Measurements from ENCODE around the gene RPL12. TPM values are rescaled to one million over a fixed set of nuclear protein-coding genes. Genes with fewer than 3 reads are reported as not detected.

RPL12 gene
- total RNA-seq, 1 donor from 2014 or later, result 1,080 TPM

DNA sequence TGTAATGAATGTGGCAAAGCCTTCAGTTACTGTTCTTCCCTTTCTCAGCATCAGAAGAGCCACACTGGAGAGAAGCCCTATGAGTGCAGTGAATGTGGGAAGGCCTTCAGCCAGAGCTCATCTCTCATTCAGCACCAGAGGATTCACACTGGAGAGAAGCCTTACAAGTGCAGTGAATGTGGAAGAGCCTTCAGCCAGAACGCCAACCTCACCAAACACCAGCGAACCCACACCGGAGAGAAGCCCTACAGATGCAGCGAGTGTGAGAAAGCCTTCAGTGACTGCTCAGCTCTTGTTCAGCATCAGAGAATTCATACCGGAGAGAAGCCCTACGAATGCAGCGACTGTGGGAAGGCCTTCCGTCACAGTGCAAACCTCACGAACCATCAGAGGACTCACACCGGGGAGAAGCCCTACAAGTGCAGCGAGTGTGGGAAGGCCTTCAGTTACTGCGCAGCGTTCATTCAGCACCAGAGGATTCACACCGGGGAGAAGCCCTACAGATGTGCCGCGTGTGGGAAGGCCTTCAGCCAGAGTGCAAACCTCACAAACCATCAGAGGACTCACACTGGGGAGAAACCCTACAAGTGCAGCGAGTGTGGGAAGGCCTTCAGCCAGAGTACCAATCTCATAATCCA is 6.8 kb downstream of the RPL12 start:
- no peak for DNase-seq (ENCODE audit: low read depth in 2 of 2)

DNA sequence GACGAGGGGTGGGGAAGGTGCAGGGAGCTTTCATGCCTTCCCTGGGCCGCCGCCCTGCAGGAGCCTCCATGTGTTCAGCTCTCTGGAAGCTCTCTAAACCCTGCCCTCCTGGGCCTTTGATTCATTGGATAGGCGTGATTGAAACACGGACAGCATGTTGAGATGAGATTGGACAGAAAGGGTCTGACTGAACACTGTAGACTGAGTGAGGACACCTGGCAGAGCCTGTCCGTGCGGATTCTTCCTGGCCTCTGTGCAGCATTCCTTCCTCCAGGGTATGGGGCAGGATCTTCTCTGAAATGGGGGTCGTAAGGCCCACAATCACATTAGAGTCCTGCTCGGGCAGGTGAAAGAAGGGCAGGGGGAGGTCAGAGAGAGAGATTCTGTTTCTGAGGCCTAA is 12.8 kb downstream of the RPL12 start:
- no peak for DNase-seq (ENCODE audit: low read depth in 2 of 2)

DNA sequence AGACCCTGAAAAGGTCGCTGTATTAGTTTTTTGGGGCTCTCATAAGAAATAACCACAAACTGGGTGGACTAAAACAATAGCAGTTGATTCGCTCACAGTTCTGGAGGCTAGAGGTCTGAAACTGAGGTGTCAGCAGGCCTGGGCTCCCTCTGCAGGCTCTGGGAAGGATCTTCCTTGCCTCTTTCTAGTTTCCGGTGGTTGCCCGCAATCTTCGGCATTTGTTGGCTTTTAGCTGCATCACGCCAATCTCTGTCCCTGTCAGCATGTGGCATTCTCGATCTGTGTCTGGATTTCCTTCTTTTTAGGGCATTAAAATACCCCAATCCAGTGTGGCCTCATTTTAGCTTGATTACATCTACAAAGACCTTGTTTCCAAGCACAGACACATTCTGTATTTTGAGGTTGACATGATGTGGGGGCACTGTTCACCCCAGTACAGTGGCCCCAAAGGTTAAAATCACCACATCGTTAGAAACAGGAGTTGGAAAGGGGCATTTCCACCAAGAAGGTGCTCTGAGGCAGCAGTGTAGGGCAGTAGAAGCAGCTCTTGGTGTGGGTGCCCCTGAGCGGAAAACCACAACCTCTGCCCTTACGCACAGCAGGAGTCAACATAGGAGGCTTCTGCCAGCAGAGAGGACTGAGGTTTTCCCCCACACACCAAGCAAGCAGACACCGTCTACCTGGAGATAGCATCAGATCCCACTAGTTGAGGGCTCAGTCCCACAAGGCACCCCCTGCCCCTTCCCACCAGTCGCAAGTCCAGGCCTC is 13.5 kb downstream of the RPL12 start:
- no peak for DNase-seq (ENCODE audit: low read depth in 2 of 2)

DNA sequence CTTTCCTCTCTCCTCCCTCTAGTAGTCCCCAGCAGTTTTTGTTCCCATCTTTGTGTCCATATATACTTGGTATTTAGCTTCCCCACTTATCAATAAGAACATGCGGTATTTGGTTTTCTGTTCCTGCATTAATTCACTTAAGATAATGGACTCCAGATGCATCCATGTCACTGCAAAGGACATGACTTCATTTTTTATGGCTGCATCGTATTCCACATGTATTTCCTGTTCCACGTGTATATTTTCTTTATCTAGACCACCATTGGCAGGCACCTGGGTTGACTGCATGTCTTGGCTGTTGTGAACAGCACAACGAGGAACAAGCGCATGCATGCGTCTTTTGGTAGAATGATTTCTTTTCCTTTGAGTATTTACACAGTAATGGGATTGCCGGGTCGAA is 20.8 kb downstream of the RPL12 start:
- DNase-seq (ENCODE audit: low read depth in 2 of 2), result no peak

DNA sequence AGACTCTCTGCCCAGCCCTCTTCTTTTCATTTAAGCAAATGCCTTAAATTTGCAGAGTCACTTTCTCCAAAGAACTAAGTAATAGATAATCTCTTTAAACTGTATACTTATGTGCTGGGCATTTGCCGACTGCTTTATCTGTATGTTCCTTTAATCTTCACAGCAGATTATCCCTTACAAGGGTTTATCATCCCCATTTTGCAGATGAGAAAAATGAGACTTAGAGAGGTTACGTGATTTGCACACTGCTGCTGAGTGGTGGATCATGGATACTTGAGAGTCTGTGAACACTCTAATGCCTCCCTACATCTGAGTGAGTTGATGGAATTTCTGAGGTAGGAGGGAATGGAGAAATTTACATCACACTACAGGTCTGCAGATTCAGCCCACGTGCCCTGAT is 22.9 kb downstream of the RPL12 start:
- DNase-seq (ENCODE audit: low read depth in 2 of 2), result no peak

DNA sequence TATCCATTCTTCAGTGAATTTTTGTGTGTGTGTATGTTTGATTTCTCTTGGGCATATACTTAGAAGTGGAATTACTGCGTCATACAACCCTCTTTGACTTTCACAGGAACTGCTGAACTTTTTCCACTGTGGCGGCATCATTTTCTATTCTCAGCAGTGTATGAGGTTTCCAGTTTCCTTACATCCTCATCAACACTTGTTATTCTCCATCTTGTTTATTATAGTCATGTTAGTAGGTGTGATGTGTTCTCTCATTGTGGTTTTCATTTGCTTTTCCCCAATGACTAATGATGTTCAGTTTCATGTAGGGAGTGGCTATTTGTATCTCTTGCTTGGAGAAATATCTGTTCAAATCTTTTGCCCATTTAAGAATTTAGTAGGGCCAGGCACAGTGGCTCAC is 24.4 kb downstream of the RPL12 start:
- peak in 1 of 2 donors; percentile 30 for DNase-seq (ENCODE audit: low read depth in 2 of 2)

DNA sequence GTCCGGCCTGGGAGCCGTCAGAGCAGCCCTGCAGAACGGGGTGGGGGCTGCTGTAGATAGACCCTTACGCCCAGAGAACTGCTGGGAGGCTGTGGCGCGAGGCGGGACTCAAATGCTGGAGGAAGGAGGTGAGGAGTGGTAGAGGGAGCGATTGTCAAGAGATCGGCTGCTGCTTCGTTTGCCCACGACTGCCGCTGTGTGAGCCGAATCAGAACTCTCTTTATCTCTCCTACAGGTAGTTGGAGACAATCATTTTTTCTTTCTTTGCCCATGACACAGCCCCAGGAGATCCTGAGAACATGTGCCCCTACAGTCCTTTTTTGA is 26.6 kb downstream of the RPL12 start:
- no peak for DNase-seq (ENCODE audit: low read depth in 2 of 2)

DNA sequence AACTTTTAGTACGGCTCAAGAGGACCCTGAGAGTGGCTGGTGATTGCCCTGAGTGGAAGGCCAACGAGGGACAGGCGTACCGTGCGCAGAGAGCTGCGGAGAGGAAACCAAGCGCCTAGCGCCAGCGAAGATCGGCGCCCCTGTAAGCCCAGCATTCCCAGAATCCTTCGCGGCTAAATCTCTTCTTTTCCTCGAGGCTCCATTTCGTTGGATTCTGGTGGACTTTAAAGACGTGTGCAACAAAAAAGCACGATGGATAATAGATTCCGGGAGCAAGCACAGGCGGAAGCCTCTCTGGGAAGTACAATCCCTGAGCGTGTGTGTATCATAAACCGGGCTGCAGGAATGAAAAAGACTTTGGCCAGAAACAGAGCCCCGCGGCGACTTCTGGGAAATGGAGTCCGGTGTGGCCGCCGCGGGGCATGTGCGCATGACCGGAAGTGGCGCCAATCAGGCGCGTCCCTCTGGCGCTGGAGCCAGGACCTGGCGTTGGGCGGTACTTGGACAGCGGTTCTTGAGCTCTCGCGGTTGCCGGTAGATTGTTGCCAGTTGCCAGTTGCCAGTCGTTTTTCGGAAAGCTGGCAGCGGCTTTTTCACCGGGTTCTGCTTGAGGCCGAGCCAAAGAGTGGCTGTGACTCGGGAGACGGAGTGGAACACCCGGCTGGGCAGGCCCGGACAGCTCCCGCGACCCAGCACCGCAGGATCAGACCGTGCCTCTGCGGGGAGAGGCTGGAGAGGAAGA is 27.1 kb downstream of the RPL12 start, which contains the start of gene ZNF79:
ZNF79 (plus strand) TSS at position 449 of the 742 bp plus-strand sequence. CDS start 406 bp downstream, outside the sequence.
- peak; percentile 96 for DNase-seq (ENCODE audit: low read depth in 2 of 2)

DNA sequence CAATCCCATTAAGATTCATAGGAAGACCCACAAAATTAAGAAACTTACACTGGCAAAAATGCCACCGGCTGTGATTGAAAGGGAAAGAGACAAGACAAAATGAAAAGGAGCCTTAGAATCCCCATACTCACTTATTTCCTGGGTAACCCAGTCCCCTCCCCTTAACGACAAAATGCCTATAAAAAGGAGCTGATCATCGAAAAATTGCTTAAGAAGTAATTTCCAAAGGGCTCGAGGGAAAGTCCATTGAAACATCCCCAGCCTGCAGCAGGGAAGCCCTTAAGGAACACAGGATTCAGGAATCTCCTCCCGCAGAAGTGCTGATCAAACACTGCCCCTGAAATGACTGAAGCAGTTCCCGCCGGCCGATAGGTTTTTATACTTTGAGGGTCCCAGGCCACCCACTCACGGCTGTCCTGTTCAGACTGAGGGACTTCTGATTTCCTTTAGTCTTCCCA is 27.7 kb downstream of the RPL12 start:
- no peak for DNase-seq (ENCODE audit: low read depth in 2 of 2)

DNA sequence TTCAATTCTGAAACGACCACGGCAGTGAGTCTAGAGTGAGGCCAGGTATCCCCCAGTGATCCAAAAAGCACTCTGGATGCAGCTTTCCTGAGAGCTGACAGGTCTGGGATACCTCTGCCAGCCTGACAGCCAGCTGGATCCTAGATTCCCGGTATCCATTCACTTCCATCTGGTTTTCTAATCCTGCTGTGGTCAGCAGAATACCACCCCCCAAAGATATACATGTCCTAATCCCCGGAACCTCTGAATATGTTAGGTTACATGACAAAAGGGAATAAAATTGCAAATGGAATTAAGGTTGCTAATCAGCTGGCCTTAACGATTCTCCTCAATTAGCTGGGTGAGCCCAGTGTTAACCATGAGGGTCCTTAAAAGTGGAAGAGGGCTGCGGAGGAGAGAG is 28.4 kb downstream of the RPL12 start:
- no peak for DNase-seq (ENCODE audit: low read depth in 2 of 2)

DNA sequence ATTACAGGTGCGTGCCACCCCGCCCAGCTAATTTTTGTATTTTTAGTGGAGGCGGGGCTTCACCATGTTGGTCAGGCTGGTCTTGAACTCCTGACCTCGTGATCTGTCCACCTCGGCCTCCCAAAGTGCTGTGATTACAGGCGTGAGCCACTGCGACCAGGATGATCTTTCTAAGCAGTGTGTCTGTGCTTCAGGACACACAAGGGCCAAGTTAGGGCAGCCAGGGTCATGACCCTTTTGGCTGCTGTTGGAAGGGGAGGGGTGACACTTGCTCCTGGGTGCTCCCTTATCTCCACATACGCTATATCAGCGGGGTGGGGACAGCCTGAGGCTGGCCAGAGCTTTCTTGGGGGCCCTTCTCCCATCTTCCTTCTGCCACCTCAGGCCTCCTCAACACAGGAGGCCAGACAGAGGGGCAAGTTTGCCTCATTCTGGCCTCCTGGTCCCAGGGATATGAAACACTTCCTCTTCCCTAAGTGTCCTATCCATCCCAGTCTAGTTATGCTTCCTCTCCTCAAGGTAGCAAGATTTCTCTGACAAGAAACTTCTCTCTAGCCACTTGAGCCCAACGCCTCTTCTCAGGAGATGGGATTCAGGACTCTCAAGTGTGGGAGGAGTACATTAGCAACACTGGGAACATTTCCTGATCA is 28.9 kb downstream of the RPL12 start:
- no peak for DNase-seq (ENCODE audit: low read depth in 2 of 2)

DNA sequence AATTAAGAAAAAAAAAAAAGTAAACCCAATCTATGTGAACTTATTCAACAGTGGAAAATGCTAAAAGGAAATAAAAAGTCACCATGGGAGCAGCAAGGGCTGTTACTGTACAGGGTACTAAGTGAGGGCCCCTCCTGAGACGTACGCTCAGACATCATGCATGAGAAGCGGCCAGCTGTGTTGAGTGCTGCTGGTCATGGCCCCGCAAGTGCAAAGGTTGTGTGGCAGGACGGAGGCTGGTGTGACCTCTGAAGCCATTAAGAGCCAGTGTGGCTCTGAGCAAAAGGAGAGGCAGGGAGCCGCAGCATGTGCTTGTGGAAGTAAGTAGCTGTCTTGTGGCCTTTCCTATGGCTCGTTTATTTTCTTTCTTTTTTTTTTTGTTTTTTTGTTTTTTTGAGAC is 30.1 kb downstream of the RPL12 start:
- no peak for DNase-seq (ENCODE audit: low read depth in 2 of 2)

DNA sequence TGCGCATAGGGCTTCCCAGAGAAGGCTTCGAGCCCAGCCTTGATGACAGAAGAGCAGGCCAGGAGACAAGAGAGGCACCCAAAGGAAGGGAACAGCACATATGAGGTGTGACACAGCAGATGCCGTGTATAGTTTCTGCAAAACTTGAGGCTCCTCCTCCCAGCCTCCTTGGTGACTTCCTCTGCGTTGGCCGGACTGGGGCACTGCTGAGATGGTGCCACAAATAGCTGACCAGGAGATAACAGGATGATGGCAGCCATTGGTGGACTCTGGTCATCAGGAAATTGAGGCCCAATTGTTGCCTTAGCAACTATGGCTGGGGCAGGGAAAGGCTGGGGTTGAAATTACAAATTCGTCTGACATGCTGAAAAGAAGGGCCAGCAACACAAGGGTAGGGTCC is 31.9 kb downstream of the RPL12 start:
- no peak for DNase-seq (ENCODE audit: low read depth in 2 of 2)

DNA sequence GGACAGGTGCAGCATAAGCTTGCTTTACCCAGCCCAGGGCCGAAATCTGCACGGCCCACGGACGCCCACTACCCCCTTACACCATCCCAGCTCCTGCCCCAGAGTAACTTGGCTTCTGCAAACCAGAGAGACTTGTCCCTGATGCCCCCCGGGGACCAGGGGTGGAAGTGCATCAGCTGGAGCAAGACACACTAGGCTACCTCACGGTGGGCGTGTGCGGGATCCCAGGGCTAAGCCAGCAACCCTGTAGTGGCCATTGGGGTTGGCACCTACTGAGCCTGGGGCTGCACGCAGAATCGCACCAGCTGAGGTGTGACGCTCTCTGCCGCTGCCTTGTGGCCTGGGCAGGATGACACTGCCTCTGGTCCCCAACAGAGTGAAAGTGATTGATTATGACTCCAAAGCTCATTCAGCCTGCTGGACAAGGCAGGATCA is 33.2 kb downstream of the RPL12 start:
- DNase-seq (ENCODE audit: low read depth in 2 of 2), result peak in 1 of 2 donors; percentile 45

DNA sequence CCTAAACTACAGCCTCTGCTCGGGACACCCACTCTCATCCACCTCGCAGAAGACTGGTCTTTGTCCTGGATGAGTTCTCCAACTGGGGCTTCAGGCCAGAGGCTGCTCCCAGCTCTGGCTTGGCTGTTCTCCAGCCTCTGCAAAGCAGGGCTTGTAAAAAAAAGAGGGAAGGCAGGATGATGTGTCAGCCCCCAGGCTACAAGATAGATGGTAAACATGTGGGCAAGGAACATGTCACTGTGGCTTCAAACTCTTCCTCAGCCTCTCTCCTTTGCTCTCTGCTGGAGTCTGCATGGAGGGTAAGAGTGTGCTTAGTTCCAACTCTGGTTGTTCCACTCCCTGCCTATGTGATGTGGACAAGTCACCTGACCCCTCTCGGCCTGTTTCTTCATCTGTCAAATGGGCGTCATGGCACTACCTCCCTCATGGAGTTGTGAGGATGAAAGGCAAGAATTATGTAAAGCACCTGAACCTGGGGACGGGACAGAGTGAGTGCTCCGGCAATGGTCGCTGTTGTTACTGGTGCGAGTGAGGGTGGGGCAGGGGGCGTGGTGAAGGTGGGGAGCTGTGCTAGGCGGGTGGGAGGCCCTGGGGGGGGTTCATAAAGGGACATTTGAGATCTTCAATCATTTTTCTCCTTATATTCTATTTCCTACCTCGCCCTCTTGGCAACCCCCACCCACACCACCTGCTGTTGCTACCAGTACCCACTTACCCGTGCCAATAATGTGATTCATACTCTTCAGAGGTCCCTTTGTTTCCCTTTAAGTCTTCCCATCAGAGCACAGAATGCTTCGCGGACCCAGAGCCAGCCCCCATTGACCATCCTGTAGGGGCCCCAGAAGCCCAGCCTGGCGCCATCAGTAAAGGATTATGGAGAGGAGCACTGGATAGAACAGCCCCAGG is 33.8 kb downstream of the RPL12 start:
- DNase-seq (ENCODE audit: low read depth in 2 of 2), result no peak

DNA sequence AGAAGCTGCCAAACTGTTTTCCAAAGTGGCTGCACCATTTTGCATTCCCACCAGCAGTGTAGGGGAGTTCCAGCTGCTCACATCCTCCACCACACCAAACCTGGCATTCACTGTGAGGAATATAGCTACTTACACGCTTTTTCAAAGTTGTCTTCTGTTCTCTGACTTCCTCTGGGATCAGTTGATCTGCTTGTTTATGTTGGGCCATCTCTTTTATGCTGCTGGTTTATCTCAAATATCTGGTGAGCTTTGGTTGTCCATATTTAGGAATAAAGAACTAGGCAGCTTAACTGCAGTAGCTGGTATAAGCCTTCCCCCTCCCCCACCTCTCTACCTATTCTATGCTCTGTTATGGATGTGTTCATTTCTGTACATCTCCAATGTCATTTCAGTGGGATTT is 35.5 kb downstream of the RPL12 start:
- no peak for DNase-seq (ENCODE audit: low read depth in 2 of 2)

DNA sequence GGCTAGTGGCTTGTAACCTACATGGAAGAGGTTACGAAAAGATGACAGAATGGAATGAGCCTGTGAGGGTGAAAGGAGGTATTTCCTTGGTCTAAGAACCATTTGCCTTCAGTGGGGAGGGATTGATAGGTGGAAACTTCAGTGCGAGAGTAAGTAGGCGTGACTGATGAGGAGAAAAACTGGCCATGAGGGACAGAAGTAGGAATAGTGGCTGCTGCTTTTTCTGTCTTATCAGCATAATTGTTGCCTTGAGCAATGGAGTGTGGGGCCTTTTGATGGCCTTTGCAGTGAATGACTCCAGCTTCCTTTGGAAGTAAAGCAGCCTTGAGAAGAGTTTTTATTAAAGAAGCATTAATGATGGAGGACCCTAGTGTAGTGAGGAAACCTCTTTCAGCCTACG is 36.1 kb downstream of the RPL12 start:
- no peak for DNase-seq (ENCODE audit: low read depth in 2 of 2)

DNA sequence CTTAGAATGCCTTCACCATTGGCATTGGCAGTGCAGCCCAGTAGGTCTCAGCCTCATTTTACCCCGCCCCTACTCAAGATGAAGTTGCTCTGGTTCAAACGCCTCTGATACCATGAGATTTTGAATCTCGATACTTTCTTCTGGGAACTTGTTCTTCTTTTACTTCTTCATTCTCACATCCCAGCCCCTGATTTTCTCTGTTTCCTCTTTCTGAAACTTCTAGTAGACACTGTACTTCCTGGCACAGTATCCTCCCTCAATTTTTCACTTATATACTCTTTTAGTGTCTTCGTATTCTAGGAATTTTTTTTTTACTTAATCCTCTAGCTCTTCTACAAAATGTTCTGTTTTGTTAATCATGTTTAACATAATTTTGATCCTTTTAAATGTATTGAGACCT is 40.1 kb downstream of the RPL12 start:
- DNase-seq (ENCODE audit: low read depth in 2 of 2), result no peak

DNA sequence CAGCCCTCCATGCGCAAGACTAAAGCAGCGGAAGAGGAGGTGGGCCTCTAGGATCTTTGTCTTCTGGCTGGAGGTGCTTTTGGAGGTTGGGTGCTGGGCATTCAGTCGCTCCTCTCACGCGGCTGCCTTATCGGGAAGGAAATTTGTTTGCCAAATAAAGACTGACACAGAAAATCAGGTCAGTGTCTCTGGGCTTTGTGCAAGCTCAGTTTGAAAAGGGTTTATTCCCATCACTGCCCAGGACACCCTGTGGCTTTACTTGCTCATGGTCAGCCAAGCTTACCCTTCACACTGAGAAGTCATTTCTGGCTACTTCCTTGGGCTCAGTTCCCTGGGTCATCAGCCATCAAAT is 43.7 kb downstream of the RPL12 start:
- DNase-seq (ENCODE audit: low read depth in 2 of 2), result no peak

DNA sequence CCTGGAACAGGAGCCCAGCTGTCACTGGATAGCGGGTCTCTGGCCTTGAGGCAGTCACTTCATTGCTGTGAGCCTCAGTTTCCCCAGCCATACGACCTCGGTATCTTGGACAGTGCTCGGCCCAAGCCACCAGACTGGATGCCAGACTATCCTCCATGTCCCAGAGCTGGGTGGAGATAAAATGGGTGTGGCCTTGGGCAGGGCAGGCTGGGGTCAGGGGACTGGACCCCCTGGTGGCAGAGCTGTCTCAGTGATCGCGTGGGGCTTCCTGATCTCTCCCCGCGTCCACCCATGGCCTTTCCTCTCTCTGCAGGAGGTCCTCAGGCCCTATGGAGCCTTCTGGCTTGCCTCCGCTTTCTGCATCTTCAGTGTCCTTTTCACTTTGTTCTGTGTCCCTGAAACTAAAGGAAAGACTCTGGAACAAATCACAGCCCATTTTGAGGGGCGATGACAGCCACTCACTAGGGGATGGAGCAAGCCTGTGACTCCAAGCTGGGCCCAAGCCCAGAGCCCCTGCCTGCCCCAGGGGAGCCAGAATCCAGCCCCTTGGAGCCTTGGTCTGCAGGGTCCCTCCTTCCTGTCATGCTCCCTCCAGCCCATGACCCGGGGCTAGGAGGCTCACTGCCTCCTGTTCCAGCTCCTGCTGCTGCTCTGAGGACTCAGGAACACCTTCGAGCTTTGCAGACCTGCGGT is 44.3 kb downstream of the RPL12 start:
- DNase-seq (ENCODE audit: low read depth in 2 of 2), result no peak

Measured in lung microvascular endothelial cell (primary cell).